GM18873 (cell line): Measurements from ENCODE around the gene PDE4D.
"Not testable (repeated sequence)": the region's sequence is repeated elsewhere in the genome, so short reads cannot be mapped to it uniquely, and the experiment has no call there.

Source experiments
- ATAC-seq: cut with Tn5 transposase; IDR thresholded peaks from one replicate; pipeline ENCODE4 v1.9.1; 2021; ENCODE audit warnings: mild to moderate bottlenecking, moderate library complexity, moderate number of reproducible peaks; ENCODE audit not compliant: unreplicated experiment, low FRiP score

The PDE4D gene

DNA sequence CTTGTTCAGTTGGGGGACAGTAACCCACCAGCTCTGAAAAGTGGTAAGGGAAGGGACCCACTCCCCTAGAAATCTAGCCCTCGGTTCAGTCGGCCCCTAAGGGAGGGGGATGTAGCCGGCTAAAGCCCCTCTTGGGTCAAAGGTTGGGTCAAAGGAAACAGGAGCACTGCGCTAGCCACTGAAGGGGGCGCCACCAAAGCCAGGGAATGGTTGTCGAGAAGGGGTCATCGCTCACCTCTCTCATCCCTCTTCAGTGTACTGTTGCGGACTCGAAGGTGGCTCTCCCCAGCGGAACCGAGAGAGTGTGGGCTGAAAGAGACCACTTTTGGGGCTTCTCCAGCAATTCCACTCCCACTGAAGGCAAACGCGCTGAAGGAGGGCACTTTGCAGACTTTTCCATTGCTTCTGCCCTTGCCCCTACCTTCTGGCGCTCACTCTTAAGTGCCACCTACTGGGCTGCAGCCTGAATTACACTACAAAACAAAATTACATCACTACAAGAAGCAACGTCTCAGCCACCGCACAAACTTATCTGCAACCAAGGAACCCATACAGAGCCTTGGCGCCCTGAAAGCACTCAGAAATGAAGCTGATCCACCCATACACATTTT lies 396.9 kb downstream of the PDE4D start:
- ATAC-seq = no peak

DNA sequence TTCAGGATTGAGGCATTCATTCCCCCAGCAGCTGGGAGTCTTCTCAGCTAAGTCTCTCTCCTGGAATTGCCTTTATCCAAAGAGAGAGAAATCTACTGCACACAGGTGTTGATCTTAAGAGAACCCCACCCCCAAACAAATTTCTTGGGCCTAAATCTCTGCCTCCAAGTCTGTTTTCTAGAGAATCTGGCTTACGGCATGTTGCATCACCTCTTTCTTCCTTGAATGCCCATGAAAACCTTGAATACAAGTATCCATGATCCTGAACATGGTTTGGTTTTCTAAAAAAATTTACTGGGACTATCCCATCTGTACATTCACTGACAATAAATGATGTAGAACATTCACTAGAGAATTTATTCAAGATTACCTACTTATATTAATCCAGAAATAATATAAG lies 401.6 kb downstream of the PDE4D start:
- no peak for ATAC-seq

DNA sequence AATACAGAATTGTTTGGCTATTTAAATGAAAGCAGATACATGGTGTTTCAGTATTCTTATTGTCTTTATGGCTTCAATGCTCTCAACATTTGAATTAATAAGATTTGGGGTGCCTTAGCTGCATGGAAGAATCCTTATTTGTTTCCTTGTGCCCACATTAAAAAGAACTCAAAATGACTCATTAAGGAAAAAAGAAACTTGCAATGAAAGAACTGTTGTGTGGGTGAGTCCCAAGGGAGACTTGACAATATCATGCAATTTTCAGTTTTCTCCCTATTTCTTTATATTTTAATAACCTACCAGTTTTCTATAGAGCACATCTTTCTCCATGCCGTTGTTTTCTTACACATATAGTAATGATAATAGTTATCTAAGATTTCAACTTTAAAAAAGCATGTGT lies 404.0 kb downstream of the PDE4D start:
- ATAC-seq = no peak

DNA sequence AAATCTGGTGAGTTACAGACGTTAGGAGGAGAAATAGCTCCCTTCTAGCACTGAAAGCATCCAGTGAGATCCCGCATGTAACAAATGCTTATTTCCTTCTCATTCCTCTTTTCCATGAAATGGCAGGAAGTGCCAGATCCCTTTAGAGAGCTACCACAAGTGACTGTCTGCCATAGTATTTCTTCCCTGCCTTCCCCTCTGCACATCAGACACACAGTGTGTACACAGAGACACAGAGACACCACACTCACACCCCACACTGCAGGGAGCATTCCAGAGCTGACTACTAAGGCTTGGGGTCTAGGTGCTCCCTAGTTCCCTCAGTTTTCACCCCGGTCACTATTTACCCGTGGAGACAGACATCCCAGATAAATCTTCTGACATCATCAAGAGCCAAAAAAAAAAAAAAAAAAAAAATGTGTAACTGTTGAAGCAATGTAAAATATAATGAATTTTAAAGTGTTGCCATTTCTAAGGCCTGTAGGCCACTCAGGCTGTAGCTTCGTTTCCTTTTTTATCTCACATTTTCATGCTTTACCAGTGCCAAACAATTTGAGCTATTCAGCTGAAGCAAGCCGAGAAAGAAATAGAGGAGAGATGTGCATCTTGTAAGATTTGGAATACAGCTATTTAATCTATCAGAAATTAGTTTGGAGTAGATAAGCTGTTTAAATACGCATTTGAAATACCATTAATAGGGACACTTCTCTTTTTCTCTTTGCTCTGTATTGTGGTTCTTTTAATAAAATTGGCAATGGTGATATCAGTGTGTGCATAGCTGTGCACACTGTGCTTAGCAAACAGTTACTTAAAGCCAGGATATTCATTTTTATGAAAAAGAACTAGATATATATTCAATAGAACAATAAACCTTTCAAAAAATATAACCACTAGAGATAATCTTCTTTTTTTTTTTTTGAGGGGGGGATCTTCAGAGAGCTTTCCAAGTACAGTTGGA lies 405.5 kb downstream of the PDE4D start:
- no peak for ATAC-seq

DNA sequence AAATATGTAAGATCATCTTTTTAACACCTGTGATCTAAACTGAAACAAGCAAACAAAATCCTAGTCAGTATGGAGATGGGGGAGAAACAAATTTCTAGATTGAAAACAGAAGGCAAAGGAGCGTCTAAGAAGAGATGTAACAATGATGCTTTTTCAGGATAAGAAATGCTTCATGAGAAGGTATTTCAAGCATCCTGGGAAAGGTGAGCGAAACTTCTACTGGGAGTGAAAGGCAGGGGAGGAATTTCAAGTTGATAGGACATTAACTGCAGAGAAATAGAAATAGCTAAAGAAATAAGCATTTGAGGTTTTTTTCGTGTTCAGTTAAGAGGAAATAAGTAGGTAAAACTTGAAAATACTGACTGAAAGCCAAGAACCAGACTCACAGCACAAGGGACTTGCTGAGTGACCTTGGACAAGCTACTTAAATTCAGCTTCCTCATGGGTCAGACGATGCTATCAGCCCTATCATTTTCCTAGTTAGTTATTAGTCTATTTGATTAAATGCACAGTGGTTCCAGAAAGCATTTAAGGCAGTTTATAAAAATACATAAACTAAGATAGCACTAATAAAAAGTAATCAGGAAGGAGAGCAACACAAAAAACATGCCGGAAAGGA lies 406.3 kb downstream of the PDE4D start:
- no peak for ATAC-seq

DNA sequence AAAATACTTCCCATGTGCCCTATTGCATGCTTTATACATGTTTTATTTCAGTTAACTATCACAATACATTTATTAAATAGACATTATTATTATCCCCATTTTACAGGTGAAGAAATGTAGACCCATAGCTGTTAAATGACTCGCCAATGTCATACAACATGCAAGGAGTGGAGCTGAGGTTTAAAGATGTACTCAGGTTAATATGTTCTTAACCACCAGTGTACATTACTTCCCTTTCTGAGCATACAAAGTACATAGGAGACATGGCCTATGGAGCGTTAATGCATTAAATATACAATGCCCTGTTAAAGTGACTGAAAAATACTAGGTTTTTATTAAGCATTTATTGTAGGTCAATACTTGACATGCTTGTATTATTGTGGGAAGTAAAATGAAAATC lies 407.0 kb downstream of the PDE4D start:
- no peak for ATAC-seq

DNA sequence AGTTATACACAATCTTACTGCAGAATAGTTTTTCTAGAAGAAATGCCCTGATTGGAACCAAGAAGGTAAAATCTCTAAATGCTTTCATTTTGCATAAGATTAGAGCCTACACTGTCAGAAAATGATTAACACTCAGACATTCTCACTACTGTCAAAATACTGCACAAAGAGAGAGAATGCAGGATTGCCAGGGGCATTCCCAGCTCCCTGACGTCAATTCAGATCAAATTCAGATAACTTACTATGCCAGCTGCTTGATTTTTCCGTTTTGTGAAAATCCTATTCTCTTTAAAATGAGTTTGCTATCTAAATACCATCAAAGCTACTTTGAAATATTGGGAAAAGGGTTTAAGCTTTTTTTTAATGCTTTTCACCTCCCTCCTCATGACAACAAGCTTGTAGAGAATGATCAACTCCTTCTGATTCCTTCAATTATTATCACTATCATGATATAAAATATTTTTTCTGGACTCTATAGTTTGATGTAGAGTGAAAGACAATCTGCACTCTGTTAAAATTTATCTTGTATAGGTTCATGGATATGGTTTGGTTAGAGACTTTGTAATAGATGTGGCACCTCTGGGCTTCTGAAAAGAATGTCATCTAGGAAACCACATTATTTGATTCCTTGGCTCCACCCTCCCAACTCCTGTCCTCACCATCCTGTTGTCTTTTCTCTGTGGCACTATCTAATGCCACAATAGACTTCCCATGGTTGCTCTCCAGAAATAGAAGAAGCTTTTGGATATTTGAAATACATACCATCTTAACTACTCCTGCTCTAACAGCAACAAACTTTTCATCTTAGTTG lies 407.7 kb downstream of the PDE4D start:
- no peak for ATAC-seq

DNA sequence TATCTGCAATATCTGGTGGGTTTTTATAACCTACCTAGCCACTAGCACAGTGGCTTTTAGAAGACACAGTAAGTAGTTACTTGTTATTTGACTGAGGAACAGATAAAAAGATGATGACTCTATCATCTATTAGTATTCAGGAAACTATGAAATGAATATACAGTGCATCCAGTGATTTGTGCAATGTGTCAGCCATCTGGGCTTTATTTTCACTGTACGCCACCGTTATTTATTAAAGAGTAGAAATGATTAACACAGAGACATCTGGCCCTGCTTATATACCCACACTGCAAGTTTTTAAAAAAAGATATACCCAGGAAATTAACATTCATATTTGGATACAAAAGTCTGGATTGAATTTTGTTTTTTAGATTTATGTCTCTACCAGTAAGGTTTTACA lies 408.4 kb downstream of the PDE4D start:
- no peak for ATAC-seq

DNA sequence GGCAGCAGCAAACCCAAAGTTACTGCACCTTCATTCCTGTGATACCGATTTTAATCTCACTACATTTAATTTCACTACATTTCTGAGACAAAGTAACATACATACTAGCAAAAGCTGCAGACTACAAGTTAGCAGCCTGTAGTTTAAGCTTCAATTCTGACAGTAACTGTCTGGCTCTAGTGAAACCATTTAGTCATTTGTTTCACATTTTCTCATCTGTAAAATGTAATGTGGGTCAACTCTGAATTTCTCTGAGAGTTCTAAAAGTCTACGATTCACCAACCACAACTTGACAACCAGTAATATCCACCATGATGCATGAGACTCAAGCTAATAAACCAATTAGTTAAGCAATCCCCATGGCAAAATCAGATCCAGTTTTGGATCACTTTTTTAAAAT lies 408.9 kb downstream of the PDE4D start:
- ATAC-seq = no peak

DNA sequence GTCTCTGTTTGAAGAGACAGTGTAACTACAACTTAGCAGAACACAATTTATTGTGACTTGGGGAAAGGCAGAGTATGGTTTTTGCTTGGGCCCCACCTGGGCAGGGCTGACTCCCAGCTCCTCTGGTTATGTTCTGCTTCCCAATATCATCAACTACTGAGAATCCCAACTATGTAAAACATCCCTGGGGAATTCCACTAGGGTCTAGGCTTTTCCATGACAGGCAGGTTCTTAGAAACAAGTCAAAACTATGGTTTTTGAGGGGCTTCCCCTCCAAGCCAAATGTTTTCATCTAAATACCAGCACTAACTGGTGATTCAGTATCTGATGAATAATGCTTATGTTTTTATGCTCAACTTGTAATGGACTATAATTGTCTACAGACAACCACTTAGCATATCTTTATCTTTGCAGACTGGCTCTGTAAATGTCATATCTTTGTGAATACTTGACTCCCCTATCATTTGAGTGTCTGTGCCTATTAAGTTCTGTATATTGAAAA lies 409.5 kb downstream of the PDE4D start:
- no peak for ATAC-seq

DNA sequence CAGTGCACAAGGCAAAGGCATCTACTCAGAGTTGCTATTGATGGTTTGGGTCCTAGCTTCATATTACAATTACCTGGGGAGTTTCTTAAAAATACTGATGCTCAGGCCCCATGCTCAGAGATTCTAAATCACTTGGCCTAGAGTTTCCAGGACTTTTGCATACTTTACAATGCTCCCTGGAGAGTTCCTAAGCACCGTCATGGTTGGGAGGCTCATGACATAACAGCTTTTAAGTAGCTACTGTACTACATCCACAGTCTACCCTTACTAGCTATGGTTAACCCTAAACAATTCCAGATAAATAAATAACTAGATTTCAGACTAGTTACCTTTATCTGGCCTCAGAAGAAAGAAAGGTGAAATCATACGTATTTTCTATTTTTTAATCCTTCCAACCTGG lies 414.4 kb downstream of the PDE4D start:
- ATAC-seq = no peak

DNA sequence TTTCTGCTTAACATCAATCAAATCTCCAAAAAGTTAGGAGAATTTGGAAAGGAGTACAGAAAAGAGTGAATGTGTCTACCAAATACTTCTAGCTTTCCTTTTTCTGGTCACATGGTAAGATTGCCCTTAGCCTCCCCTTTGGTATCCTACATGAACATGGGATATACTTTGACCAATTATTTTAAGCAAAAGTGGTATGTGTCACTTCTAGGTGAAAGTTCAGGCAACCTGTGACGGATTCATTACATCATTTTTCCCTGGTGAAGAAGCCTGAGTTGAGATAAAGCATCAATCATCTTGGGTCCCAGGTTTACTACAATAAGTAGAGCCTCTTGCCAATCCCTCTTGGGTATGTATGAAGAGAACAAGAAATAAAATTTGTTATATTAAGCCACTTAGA lies 419.2 kb downstream of the PDE4D start:
- no peak for ATAC-seq

DNA sequence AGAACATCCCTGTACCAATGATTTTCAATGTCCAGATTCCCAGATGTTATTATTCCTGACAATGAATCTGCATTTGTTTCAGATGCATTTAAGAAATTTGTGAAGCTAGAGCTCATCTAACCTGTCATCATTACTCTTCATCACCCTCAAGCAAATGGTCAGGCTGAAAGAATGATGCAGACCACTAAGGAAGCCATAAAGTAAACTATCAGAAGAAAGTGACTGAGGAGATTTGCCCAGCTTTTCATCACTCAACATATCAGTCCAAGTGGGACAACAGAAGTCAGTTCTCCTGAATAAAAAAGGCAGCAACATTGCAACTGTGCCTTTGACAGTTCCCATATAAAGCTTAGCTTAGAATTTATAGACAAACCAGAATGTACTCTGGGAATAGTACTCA lies 419.9 kb downstream of the PDE4D start:
- ATAC-seq = no peak

DNA sequence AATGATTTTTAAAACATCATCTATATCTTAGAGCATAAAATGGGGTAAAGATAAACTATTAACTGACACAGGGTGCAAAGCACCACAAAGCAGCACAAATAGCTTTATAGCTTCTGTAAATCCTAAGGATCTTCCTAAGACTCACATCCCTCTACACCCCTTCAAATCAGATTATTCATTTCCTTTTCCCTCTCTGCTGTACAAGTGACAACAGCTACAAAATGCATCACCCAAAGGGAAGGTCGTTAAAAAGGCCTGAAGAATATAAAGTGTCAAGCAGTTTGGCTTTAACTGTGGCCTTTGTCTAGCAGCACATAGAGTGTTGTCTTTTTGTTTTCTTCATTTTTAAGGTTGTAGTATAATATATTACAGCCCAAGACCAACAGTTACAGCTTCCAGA lies 422.1 kb downstream of the PDE4D start:
- ATAC-seq = no peak

DNA sequence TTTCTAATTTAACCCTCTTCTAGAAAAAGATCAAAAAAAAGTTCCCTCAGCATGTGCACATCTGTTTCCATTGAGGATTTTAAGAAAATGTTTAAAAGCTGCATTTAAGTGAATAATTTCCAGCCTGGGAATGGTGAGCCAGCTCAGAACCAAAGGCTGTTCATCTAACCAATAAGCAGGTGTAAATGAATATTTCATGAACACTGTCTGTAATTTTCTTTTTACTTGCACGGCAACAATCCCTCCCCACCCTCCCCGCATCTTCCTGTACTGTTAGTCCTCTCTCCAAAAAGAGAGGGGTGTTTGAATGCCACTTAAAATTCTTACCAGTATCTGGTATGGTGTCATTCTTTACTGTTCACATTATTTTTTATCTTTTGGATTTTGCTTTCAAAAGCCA lies 425.6 kb downstream of the PDE4D start:
- no peak for ATAC-seq

DNA sequence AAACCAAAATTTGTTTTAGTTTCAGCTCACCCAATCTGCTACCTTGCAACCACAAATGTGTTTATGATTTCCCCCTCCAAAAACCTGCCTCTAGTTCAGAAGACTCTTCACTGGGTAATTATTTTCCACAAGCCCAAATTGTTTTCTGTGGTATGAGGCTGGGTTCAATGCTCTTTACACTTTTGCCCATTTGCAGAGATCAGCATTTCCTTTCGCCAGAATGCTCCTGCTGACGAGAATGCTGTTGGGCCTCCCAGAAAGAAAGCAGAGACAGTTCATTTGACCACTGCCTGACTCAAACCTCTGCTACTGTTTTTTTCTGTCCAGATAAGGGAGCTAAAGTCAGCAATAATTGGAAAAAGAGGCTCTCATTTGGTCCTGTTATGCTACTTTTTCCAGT lies 427.3 kb downstream of the PDE4D start:
- no peak for ATAC-seq

DNA sequence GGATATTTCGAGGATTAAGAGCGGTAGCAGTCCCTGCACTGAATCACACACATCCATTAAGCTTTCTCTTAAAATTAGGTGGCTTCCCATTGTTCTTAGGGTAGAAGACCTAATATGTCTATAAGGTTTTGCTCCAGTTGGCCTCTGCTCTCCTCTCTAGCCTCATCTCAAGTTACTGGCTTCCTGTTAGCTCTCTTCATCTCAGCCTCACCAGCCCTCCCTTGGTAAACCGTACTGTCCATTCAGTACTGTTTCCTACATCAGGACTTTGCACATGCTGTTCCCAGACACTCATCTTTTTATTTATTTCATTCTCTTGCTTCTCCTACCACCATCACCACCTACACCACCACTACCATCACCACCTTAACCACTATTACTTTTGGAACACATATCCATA lies 428.6 kb downstream of the PDE4D start:
- ATAC-seq = no peak

DNA sequence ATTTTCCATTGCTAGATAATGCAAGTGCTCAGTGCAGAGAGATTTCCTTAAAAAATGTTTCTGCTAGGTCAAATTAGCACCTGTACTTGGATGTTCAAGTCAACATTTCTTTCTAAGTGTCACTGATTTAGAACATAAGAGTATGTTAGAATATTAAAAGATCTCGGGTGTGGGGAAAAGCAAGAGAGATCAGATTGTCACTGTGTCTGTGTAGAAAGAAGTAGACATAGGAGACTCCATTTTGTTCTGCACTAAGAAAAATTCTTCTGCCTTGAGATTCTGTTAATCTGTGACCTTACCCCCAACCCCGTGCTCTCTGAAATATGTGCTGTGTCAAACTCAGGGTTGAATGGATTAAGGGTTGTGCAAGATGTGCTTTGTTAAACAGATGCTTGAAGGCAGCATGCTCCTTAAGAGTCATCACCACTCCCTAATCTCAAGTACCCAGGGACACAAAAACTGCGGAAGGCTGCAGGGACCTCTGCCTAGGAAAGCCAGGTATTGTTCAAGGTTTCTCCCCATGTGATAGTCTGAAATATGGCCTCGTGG lies 429.8 kb downstream of the PDE4D start:
- not testable (repeated sequence) for ATAC-seq

DNA sequence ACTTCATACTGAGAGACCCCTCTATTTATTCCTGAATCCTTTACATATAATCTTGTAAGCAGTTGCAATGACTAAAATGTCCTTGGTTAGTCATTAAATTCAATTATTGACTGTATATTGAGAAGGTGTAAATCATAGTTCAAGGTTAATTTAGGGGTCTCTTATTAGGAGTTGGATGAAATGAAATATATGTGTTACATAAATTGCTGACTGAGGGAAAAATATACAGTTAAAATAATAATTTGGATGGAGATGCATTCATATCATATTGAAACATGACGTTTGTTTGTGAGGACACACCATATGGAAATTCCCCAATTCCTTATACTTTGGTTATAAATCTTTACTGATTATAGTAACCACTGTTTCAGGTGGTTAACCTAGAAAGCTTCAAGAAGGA lies 430.6 kb downstream of the PDE4D start:
- ATAC-seq = no peak
